Dedifferentiated amniotic fluid mesenchymal stem cell (primary cell): ENCODE measurements around the gene SDHB.

Experiments used
- DNase-seq: peaks from one replicate; pipeline ENCODE4 v3.0.0-alpha.2; 2016; ENCODE audit errors: extremely low spot score

Gene SDHB

GRCh38 chr1:17045634-17046333, 8.0 kb downstream of the SDHB start:
- DNase-seq = peak; percentile 69

- no peak for DNase-seq
These were observed 8.7 kb downstream of the SDHB start for GRCh38 chr1:17045150-17045549.

GRCh38 chr1:17043676-17044075, 10.2 kb downstream of the SDHB start:
- no peak for DNase-seq

- no peak for DNase-seq
These were observed 13.7 kb downstream of the SDHB start for GRCh38 chr1:17040135-17040534.

- DNase-seq = no peak
These were observed 14.3 kb downstream of the SDHB start for GRCh38 chr1:17039522-17039921.

- no peak for DNase-seq
These were observed 20.4 kb downstream of the SDHB start for GRCh38 chr1:17033481-17033880.

- DNase-seq = no peak
These were observed 21.1 kb downstream of the SDHB start for GRCh38 chr1:17032741-17033140.

- no peak for DNase-seq
These were observed 22.4 kb downstream of the SDHB start for GRCh38 chr1:17031436-17031835.

GRCh38 chr1:17030206-17030605, 23.6 kb downstream of the SDHB start:
- DNase-seq = no peak

GRCh38 chr1:17028662-17029188, 25.1 kb downstream of the SDHB start:
- no peak for DNase-seq

- no peak for DNase-seq
These were observed 25.9 kb downstream of the SDHB start for GRCh38 chr1:17027900-17028299.

- DNase-seq = no peak
These were observed 26.4 kb downstream of the SDHB start for GRCh38 chr1:17027403-17027802.

- DNase-seq = no peak
These were observed 29.1 kb downstream of the SDHB start for GRCh38 chr1:17024721-17025120.

- no peak for DNase-seq
These were observed 30.3 kb downstream of the SDHB start for GRCh38 chr1:17023573-17023972.

GRCh38 chr1:17023102-17023501, 30.7 kb downstream of the SDHB start:
- DNase-seq = no peak

- no peak for DNase-seq
These were observed 31.9 kb downstream of the SDHB start for GRCh38 chr1:17021896-17022295.

- DNase-seq = no peak
These were observed 33.3 kb downstream of the SDHB start for GRCh38 chr1:17020502-17020901.

GRCh38 chr1:17018849-17019248, 35.0 kb downstream of the SDHB start:
- no peak for DNase-seq

GRCh38 chr1:17017435-17017834, 36.4 kb downstream of the SDHB start:
- no peak for DNase-seq

- no peak for DNase-seq
These were observed 37.5 kb downstream of the SDHB start for GRCh38 chr1:17016317-17016661.

- no peak for DNase-seq
These were observed 38.9 kb downstream of the SDHB start for GRCh38 chr1:17014671-17015567.

GRCh38 chr1:17013491-17014320, 40.1 kb downstream of the SDHB start:
- DNase-seq = no peak
